ENCODE results near the gene INSC. TPM values are rescaled to one million over a fixed set of nuclear protein-coding genes. Genes with fewer than 3 reads are reported as not detected.

The INSC gene
- total and polyA plus RNA-seq, 2 of the 8 experiments (the other 6 are each of a cell fraction or from before 2014, with no cell fraction given), result 0.58 to 0.59 TPM

DNA sequence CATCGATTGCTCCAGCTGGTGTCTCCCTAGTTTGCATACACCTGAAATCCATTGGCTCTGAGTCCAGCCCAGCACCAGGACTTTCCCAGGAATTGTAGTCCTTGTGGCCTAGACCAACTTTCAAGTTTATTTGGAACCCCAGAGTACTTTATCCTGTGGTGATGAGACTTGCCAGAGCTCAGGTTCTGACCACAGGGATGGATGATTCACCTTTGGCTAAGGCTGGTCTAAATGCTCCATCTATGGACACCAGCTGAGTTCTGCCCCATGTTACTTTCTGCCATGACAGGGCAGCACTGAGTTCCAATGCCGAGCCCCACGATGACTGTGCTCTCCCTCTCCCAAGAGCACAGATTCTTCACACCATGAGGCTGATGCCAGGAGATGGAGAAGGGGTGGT, 17.3 kb upstream of the INSC start:
- no peaks in the 10 kb centered on the region for H4K20me1 ChIP-seq (replicated peaks in 1 of 2; ENCODE audit: control insufficient read depth in 1 of 2, insufficient read depth in 2 of 2, low read length in 2 of 2)
- H2BK20ac ChIP-seq (ENCODE audit: low read length), result no peak overlapping the region
- no peak overlapping the region for H3K9ac ChIP-seq (replicated peaks in 1 of 4; ENCODE audit: extremely low read depth in 1 of 4, low read depth in 3 of 4, low read length in 3 of 4)
- no peak for DNase-seq (ENCODE audit: low read depth in 1 of 2, low spot score in 2 of 2)
- no peak overlapping the region for H3K27ac ChIP-seq (ENCODE audit: low read depth, low read length)
- no peak overlapping the region for H3K18ac ChIP-seq (ENCODE audit: extremely low read depth, low read length)
- no peak overlapping the region for H3K14ac ChIP-seq (ENCODE audit: insufficient read length)
- POLR2A ChIA-PET (ENCODE audit: partially characterized antibody), result no interaction called here
- no peak overlapping the region for H2BK5ac ChIP-seq (ENCODE audit: low read depth, low read length)
- no peaks in the 10 kb centered on the region; a peak in 1 of 7 replicates for H3K27me3 ChIP-seq (replicated peaks in 1 of 4; ENCODE audit: control insufficient read depth in 3 of 4, extremely low read depth in 1 of 4, insufficient read depth in 3 of 4, low read length in 3 of 4)
- H2BK12ac ChIP-seq (ENCODE audit: low read depth, low read length), result no peak overlapping the region
- no peak overlapping the region for H4K5ac ChIP-seq (ENCODE audit: insufficient read length, low read depth, low read length)
- no peak overlapping the region for H3K23ac ChIP-seq (ENCODE audit: insufficient read length)
- no peak overlapping the region for H4K8ac ChIP-seq (ENCODE audit: extremely low read depth, insufficient read depth, low read length)
- no peaks in the 10 kb centered on the region for H3K79me1 ChIP-seq (ENCODE audit: low read depth, low read length)
- no peaks in the 10 kb centered on the region for H3K79me2 ChIP-seq (ENCODE audit: control insufficient read depth in 1 of 2, insufficient read depth in 2 of 2, low read length in 2 of 2)
- no peak for FAIRE-seq
- H3K36me3 ChIP-seq (ENCODE audit: control insufficient read depth in 2 of 4, insufficient read depth in 4 of 4, low read length in 3 of 4), result no peaks in the 10 kb centered on the region
- 84% methylated on average over 3 of the region's 3 CpGs; no CpG with 5 or more reads in 1 of the 2 experiments for WGBS, 2 experiments (ENCODE audit: extremely low coverage in 1 of 2, insufficient coverage in 1 of 2, insufficient read length in 1 of 2, insufficient replicate concordance in 2 of 2, low coverage in 1 of 2, low lambda C conversion rate in 2 of 2, missing lambda C conversion rate in 1 of 2)
- no peak overlapping the region for H2BK120ac ChIP-seq (replicated peaks; ENCODE audit: low read depth, low read length)
- H2AFZ ChIP-seq (ENCODE audit: low read length), result no peak overlapping the region
- H3K4me1 ChIP-seq (replicated peaks in 1 of 4; ENCODE audit: control insufficient read depth in 3 of 4, insufficient read depth in 4 of 4, low read length in 3 of 4), result no peaks in the 10 kb centered on the region; a peak in 1 of 7 replicates
- no peak overlapping the region for H2BK15ac ChIP-seq (ENCODE audit: low read length)
- H3K4me3 ChIP-seq (ENCODE audit: extremely low read depth in 1 of 4, insufficient read depth in 2 of 4, low read depth in 3 of 4, low read length in 4 of 4), result no peak overlapping the region
- no peak overlapping the region for H4K91ac ChIP-seq (replicated peaks; ENCODE audit: insufficient read length, low read length)
- H3K56ac ChIP-seq (replicated peaks; ENCODE audit: insufficient read length, low read depth, low read length), result no peak overlapping the region
- no peak overlapping the region for H3K4ac ChIP-seq (replicated peaks; ENCODE audit: insufficient read length, low read depth, low read length)
- no peak overlapping the region for H3K4me2 ChIP-seq (ENCODE audit: insufficient read depth in 1 of 2, low read depth in 2 of 2, low read length in 2 of 2)
- CTCF ChIA-PET (ENCODE audit: partially characterized antibody), result interaction anchor here (0.6 to 13.8 kb wide), 10 partner anchors 11 to 475 kb away, joined by 3 to 177 read pairs (median 4); no protein-coding TSS in a partner anchor
- H2AK5ac ChIP-seq (ENCODE audit: low read depth, low read length), result no peak overlapping the region
- no peaks in the 10 kb centered on the region for H3K23me2 ChIP-seq (ENCODE audit: low read depth, low read length)
- H3K9me3 ChIP-seq (ENCODE audit: insufficient read depth in 2 of 2, low read depth in 1 of 2, low read length in 1 of 2), result no peaks in the 10 kb centered on the region
- TF ChIP-seq CREB1 (IDR thresholded peaks at IDR 0.05), result no peak
- TF ChIP-seq CHD1 (IDR thresholded peaks at IDR 0.05; ENCODE audit: low read depth, low read length), result no peak
- TF ChIP-seq RAD21 (IDR thresholded peaks at IDR 0.05 in 1 of 2, conservative IDR thresholded peaks at IDR 0.05 in 1 of 2; ENCODE audit: low read depth in 2 of 2, low read length in 2 of 2), result no peak
- TF ChIP-seq CEBPB (IDR thresholded peaks at IDR 0.05; ENCODE audit: low read depth, low read length), result no peak
- no peak for TF ChIP-seq ZNF274 (IDR thresholded peaks at IDR 0.05; ENCODE audit: borderline replicate concordance, extremely low read depth, low read length)
